SU-DHL-6 (cell line): Measurements from ENCODE around the gene RTL3.
"Not testable (repeated sequence)": the region's sequence is repeated elsewhere in the genome, so short reads cannot be mapped to it uniquely, and the experiment has no call there.

Source experiments
- H2AFZ ChIP-seq: fragments of 200-600 bp; sonication (generic); 2 replicates; pipeline ENCODE4 v1.6.1; 2014; ENCODE audit warnings: low read depth, mild to moderate bottlenecking, moderate library complexity, mixed read lengths, antibody characterized with exemption, low read length; ENCODE audit not compliant: severe bottlenecking
- H3F3A ChIP-seq: fragments of 200-600 bp; shearing (Covaris generic); 2 replicates; pipeline ENCODE4 v1.6.0; 2016; ENCODE audit warnings: antibody characterized with exemption, mild to moderate bottlenecking; ENCODE audit not compliant: insufficient read depth
- H3K27ac ChIP-seq: fragments of 200-600 bp; sonication (generic); 2 replicates; pipeline ENCODE4 v1.5.1; 2016; ENCODE audit warnings: low read depth, mild to moderate bottlenecking, low read length, moderate library complexity, mixed read lengths
- H3K27me3 ChIP-seq: fragments of 200-600 bp; sonication (generic), shearing (Covaris generic); 2 replicates; pipeline ENCODE4 v1.6.0; 2014; ENCODE audit warnings: mild to moderate bottlenecking, low read length
- H3K36me3 ChIP-seq: fragments of 200-600 bp; sonication (generic); 2 replicates; pipeline ENCODE4 v1.6.1; 2014; ENCODE audit warnings: mild to moderate bottlenecking, low read length, mixed read lengths
- H3K4me2 ChIP-seq: fragments of 300-600, 200-600 bp; shearing (Covaris generic), sonication (generic); 2 replicates; pipeline ENCODE4 v1.6.0; 2014; ENCODE audit warnings: low read length, low read depth, mild to moderate bottlenecking; ENCODE audit not compliant: poor library complexity, severe bottlenecking
- H3K4me3 ChIP-seq: fragments of 200-600 bp; sonication (generic); 2 replicates; pipeline ENCODE4 v1.5.1; 2014; ENCODE audit warnings: antibody characterized with exemption, low read length, mild to moderate bottlenecking, mixed read lengths; ENCODE audit not compliant: insufficient read depth, poor library complexity, severe bottlenecking
- H3K79me2 ChIP-seq: fragments of 200-600 bp; sonication (generic); 2 replicates; pipeline ENCODE4 v1.6.1; 2014; ENCODE audit warnings: mild to moderate bottlenecking, low read length, moderate library complexity; ENCODE audit not compliant: insufficient read depth
- H3K9ac ChIP-seq: fragments of 200-600 bp; sonication (generic); 2 replicates; pipeline ENCODE4 v1.7.0; 2014; ENCODE audit warnings: mild to moderate bottlenecking, low read length
- H3K9me2 ChIP-seq: fragments of 200-600 bp; sonication (generic); replicated peaks from 2 replicates; pipeline ENCODE4 v1.6.1; 2014; ENCODE audit warnings: low read length; ENCODE audit not compliant: insufficient read depth
- H3K9me3 ChIP-seq: fragments of 200-600 bp; sonication (generic); 2 replicates; pipeline ENCODE4 v1.6.1; 2014; ENCODE audit warnings: low read length, mixed read lengths; ENCODE audit not compliant: insufficient read depth
- H4K20me1 ChIP-seq: fragments of 200-600 bp; sonication (generic); 2 replicates; pipeline ENCODE4 v1.6.1; 2014; ENCODE audit warnings: low read depth, mild to moderate bottlenecking, antibody characterized with exemption, low read length, moderate library complexity, mixed read lengths
- EZH2phosphoT487 ChIP-seq: fragments of 200-600 bp; sonication (generic), shearing (Covaris generic); conservative IDR thresholded peaks from 2 replicates; pipeline ENCODE4 v1.6.1; 2018; ENCODE audit warnings: mild to moderate bottlenecking, antibody characterized with exemption, low read length, moderate library complexity, mixed read lengths
- TF ChIP-seq, protein P1 (sequence below): fragments of 200-600 bp; sonication (generic); IDR thresholded peaks from one replicate; pipeline ENCODE4 v1.5.1; 2017; ENCODE audit warnings: antibody characterized with exemption, mild to moderate bottlenecking, low read length, moderate library complexity; ENCODE audit not compliant: insufficient read depth, poor library complexity, severe bottlenecking

Gene RTL3

DNA sequence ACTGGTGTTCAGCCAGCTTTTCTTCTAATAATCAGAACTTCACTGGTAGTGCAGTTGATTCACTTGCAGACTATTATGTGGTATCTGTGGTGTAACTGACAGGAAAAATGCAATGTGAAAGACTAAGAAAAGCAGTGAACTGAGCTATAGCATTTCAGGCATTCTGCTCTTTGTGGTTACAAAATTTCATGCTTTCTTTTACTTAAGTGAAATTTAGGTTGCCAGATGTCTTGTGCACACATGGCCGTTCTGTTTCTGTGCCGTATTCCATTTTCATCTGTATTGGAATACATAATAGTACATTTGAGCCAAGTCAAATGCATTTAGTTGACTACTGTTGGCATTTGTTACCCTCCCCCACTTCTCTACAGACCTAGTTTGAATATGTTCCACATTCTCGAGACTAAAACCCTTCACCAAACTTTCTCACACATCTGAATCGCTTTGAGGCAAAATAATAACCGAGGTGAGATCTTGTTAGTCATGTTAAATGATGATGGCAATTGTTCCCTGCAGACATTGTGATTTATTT, 8.2 kb downstream of the RTL3 start:
- no peak overlapping the region for H3K9ac ChIP-seq
- H3K4me3 ChIP-seq, result no peak overlapping the region
- no peaks in the 10 kb centered on the region for H3K9me2 ChIP-seq

DNA sequence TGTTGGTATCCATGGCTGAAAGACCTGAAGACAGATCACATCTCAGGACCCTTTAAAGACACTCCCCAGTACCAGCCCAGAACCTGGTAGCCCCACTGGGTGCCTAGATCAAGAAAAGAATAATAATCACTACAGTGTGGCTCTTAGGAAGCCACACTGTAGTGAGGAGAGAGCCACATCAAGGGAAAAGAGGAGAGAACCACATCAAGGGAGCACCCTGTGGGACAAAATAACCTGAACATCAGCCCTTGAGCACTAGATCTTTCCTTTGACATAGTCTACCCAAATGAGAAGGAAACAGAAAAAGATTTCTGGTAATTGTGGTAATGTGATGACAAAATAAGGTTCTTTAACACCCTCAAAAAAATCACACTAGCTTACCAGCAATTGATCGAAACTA, 15.3 kb downstream of the RTL3 start:
- H3K36me3 ChIP-seq, result no peaks in the 10 kb centered on the region
- H3K27ac ChIP-seq, result no peak overlapping the region
- H3K27me3 ChIP-seq, result no peaks in the 10 kb centered on the region
- H3K4me2 ChIP-seq, result no peak overlapping the region
- no peak overlapping the region for H3K4me3 ChIP-seq
- no peaks in the 10 kb centered on the region for H3K79me2 ChIP-seq
- TF ChIP-seq, protein P1, sequence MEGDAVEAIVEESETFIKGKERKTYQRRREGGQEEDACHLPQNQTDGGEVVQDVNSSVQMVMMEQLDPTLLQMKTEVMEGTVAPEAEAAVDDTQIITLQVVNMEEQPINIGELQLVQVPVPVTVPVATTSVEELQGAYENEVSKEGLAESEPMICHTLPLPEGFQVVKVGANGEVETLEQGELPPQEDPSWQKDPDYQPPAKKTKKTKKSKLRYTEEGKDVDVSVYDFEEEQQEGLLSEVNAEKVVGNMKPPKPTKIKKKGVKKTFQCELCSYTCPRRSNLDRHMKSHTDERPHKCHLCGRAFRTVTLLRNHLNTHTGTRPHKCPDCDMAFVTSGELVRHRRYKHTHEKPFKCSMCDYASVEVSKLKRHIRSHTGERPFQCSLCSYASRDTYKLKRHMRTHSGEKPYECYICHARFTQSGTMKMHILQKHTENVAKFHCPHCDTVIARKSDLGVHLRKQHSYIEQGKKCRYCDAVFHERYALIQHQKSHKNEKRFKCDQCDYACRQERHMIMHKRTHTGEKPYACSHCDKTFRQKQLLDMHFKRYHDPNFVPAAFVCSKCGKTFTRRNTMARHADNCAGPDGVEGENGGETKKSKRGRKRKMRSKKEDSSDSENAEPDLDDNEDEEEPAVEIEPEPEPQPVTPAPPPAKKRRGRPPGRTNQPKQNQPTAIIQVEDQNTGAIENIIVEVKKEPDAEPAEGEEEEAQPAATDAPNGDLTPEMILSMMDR, result no peak
- no peak for TF ChIP-seq EZH2phosphoT487
- H3K9me2 ChIP-seq, result no peaks in the 10 kb centered on the region
- H4K20me1 ChIP-seq, result no peaks in the 10 kb centered on the region
- no peaks in the 10 kb centered on the region for H3K9me3 ChIP-seq
- H3F3A ChIP-seq, result no peaks in the 10 kb centered on the region
- no peak overlapping the region for H3K9ac ChIP-seq
- no peak overlapping the region for H2AFZ ChIP-seq

More for the DNA sequence above, 8.2 kb downstream of the RTL3 start:
- H3F3A ChIP-seq, result no peaks in the 10 kb centered on the region
- H2AFZ ChIP-seq, result no peak overlapping the region
- H4K20me1 ChIP-seq, result no peaks in the 10 kb centered on the region
- H3K9me3 ChIP-seq, result no peaks in the 10 kb centered on the region
- no peaks in the 10 kb centered on the region for H3K27me3 ChIP-seq
- H3K79me2 ChIP-seq, result no peaks in the 10 kb centered on the region
- H3K27ac ChIP-seq, result no peak overlapping the region
- H3K4me2 ChIP-seq, result no peak overlapping the region
- no peak for TF ChIP-seq EZH2phosphoT487
- TF ChIP-seq, protein P1, result no peak
- no peaks in the 10 kb centered on the region for H3K36me3 ChIP-seq

DNA sequence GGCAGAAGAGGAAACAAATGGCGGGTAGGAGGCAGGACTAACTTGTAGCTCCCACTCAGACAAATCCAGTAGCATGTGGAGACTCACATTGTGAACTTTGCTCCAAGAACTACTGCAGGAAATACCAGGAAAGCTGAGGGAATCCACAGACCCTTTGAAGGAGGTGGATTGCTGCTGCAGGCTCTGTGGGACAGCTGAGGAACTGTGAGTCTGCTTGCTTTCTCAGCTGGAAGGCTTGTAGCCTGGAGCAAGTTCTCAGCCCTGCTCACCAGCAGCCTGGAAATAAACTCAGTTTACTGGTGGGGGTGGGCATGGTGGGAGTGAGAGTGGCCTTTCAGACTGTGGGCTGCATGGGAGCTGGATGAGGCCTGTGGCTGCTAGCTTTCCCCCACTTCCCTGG, 16.0 kb downstream of the RTL3 start:
- Histone ChIP-seq H4K20me1 (no peaks in the 10 kb centered on the region), H3K27me3 (no peaks in the 10 kb centered on the region), H3K27ac (no peak overlapping the region), H3K4me2 (no peak overlapping the region), H3K9ac (no peak overlapping the region), H3K4me3 (no peak overlapping the region), H3K36me3 (no peaks in the 10 kb centered on the region), H3K79me2 (no peaks in the 10 kb centered on the region), H3K9me2 (no peaks in the 10 kb centered on the region), H2AFZ (no peak overlapping the region), H3K9me3 (no peaks in the 10 kb centered on the region), H3F3A (no peaks in the 10 kb centered on the region)
- no peak for TF ChIP-seq EZH2phosphoT487
- TF ChIP-seq, protein P1, result no peak

DNA sequence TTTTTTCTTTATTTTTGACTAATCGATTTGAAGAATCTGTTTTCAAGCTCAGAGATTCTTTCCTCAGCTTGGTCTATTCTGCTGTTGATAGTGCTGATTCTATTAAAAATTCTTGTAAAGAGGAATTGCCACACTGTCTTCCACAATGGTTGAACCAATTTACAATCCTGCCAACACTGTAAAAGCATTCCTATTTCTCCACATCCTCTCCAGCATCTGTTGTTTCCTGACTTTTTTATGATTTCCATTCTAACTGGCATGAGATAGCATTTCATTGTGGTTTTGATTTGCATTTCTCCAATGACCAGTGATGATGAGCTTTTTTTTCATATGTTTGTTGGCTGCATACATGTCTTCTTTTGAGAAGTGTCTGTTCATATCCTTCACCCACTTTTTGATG, 23.0 kb downstream of the RTL3 start:
- H3K27me3 ChIP-seq, H3K27ac ChIP-seq, H3K4me2 ChIP-seq, H2AFZ ChIP-seq, H3F3A ChIP-seq, H3K9ac ChIP-seq, H3K4me3 ChIP-seq, H3K9me2 ChIP-seq, H3K36me3 ChIP-seq, H4K20me1 ChIP-seq, H3K9me3 ChIP-seq, H3K79me2 ChIP-seq: not testable (repeated sequence)
